NCI-H1092 (cell line): ENCODE measurements around the gene CCDC92.

Experiments
- DNase-seq: peaks from one replicate; lab custom pipeline; 2025; lab: John Stamatoyannopoulos, UW

Gene CCDC92

GRCh38 chr12:123976227-123976826, 3.7 kb upstream of the CCDC92 start:
- DNase-seq: no peak

GRCh38 chr12:123973552-123974341, 1.1 kb upstream of the CCDC92 start:
- peak; percentile 3 for DNase-seq

GRCh38 chr12:123971770-123972456, 718 bp downstream of the CCDC92 start:
- DNase-seq: peak; percentile 3

GRCh38 chr12:123971449-123971769, 1.2 kb downstream of the CCDC92 start:
- no peak for DNase-seq

GRCh38 chr12:123967121-123967586, 5.5 kb downstream of the CCDC92 start:
- no peak for DNase-seq

GRCh38 chr12:123966596-123966995, 6.0 kb downstream of the CCDC92 start:
- no peak for DNase-seq

- no peak for DNase-seq
Observed at GRCh38 chr12:123965382-123965781, 7.2 kb downstream of the CCDC92 start.

- no peak for DNase-seq
Observed at GRCh38 chr12:123963821-123964220, 8.8 kb downstream of the CCDC92 start.

GRCh38 chr12:123962513-123962912, 10.1 kb downstream of the CCDC92 start:
- DNase-seq: no peak

GRCh38 chr12:123961585-123962345, 10.9 kb downstream of the CCDC92 start:
- DNase-seq: no peak

GRCh38 chr12:123960856-123961255, 11.8 kb downstream of the CCDC92 start:
- no peak for DNase-seq

GRCh38 chr12:123960029-123960735, 12.4 kb downstream of the CCDC92 start:
- DNase-seq: no peak

GRCh38 chr12:123958876-123959275, 13.8 kb downstream of the CCDC92 start:
- no peak for DNase-seq

- no peak for DNase-seq
Observed at GRCh38 chr12:123958462-123958861, 14.2 kb downstream of the CCDC92 start.

GRCh38 chr12:123957196-123957595, 15.4 kb downstream of the CCDC92 start:
- no peak for DNase-seq

GRCh38 chr12:123956249-123956648, 16.4 kb downstream of the CCDC92 start:
- DNase-seq: no peak

GRCh38 chr12:123954647-123955350, 17.8 kb downstream of the CCDC92 start:
- no peak for DNase-seq

GRCh38 chr12:123952037-123952436, 20.6 kb downstream of the CCDC92 start:
- no peak for DNase-seq

GRCh38 chr12:123951467-123951866, 21.2 kb downstream of the CCDC92 start:
- no peak for DNase-seq

- DNase-seq: no peak
Observed at GRCh38 chr12:123950476-123951349, 21.9 kb downstream of the CCDC92 start.
